HEK293T (cell line): ENCODE results near the gene PSMA7.

Experiments used
- CTCF ChIA-PET: fragments of 350-600 bp; formaldehyde crosslinking; extraction: SDS; loops from one replicate; lab custom pipeline; 2021; ENCODE audit warnings: antibody characterized with exemption, inconsistent platforms; lab: Yijun Ruan, JAX
- POLR2A ChIA-PET: fragments of 350-600 bp; formaldehyde crosslinking; extraction: SDS; loops from one replicate; lab custom pipeline; 2020; ENCODE audit warnings: antibody characterized with exemption, inconsistent platforms; lab: Yijun Ruan, JAX
- DNase-seq: peaks from one replicate; pipeline ENCODE4 v3.0.0; 2012; ENCODE audit warnings: mixed read lengths; ENCODE audit errors: extremely low spot score
- ARNT ChIP-seq: fragments of 450-650 bp; IDR thresholded peaks from 2 replicates; pipeline ENCODE4 v1.6.1; 2017; ENCODE audit warnings: mild to moderate bottlenecking
- BHLHE40 ChIP-seq: fragments of 450-650 bp; IDR thresholded peaks from 2 replicates; pipeline ENCODE4 v1.6.1; 2016; ENCODE audit warnings: mild to moderate bottlenecking, moderate library complexity, borderline replicate concordance
- CTBP1 ChIP-seq: fragments of 450-650 bp; IDR thresholded peaks from 2 replicates; pipeline ENCODE4 v1.6.1; 2016; ENCODE audit warnings: borderline replicate concordance
- ELF4 ChIP-seq: fragments of 450-650 bp; IDR thresholded peaks from 2 replicates; pipeline ENCODE4 v1.6.1; 2017; ENCODE audit warnings: antibody characterized with exemption
- FOXA1 ChIP-seq: fragments of 450-650 bp; IDR thresholded peaks from 2 replicates; pipeline ENCODE4 v1.6.1; 2016; ENCODE audit warnings: mild to moderate bottlenecking
- FOXK2 ChIP-seq: fragments of 450-650 bp; IDR thresholded peaks from 2 replicates; pipeline ENCODE4 v1.6.1; 2016; ENCODE audit warnings: mild to moderate bottlenecking
- FOXM1 ChIP-seq: fragments of 450-650 bp; IDR thresholded peaks from 2 replicates; pipeline ENCODE4 v1.6.1; 2017; ENCODE audit warnings: mild to moderate bottlenecking, borderline replicate concordance
- HDGF ChIP-seq: fragments of 450-650 bp; IDR thresholded peaks from 2 replicates; pipeline ENCODE4 v1.6.1; 2017; ENCODE audit warnings: antibody characterized with exemption, borderline replicate concordance
- L3MBTL2 ChIP-seq: fragments of 450-650 bp; conservative IDR thresholded peaks from 2 replicates; pipeline ENCODE4 v1.6.1; 2016; ENCODE audit warnings: mild to moderate bottlenecking
- LEF1 ChIP-seq: fragments of 450-650 bp; IDR thresholded peaks from 2 replicates; pipeline ENCODE4 v1.6.1; 2017; ENCODE audit warnings: mild to moderate bottlenecking, borderline replicate concordance
- NFRKB ChIP-seq: fragments of 450-650 bp; IDR thresholded peaks from 2 replicates; pipeline ENCODE4 v1.6.1; 2016; ENCODE audit warnings: mild to moderate bottlenecking, moderate library complexity
- PKNOX1 ChIP-seq: fragments of 450-650 bp; IDR thresholded peaks from 2 replicates; pipeline ENCODE4 v1.6.1; 2016
- SP1 ChIP-seq: fragments of 450-650 bp; IDR thresholded peaks from 2 replicates; pipeline ENCODE4 v1.6.1; 2017
- SUZ12 ChIP-seq: fragments of 450-650 bp; IDR thresholded peaks from 2 replicates; pipeline ENCODE4 v1.6.1; 2016; ENCODE audit warnings: mild to moderate bottlenecking
- TARDBP ChIP-seq: fragments of 450-650 bp; IDR thresholded peaks from 2 replicates; pipeline ENCODE4 v1.6.1; 2016
- ZNF384 ChIP-seq: fragments of 450-650 bp; IDR thresholded peaks from 2 replicates; pipeline ENCODE4 v1.6.1; 2016

PSMA7 gene

GRCh38 chr20:62138912-62139311, 4.3 kb downstream of the PSMA7 start:
- CTCF ChIA-PET: interaction anchor here (1.5 kb wide), 1 partner anchor 128 kb away, joined by 5 read pairs; no protein-coding TSS in a partner anchor
- TF ChIP-seq L3MBTL2 (no peak), NFRKB (no peak), SP1 (no peak), FOXA1 (no peak), FOXM1 (no peak)
- POLR2A ChIA-PET: interaction anchor here (1.3 kb wide), 1 partner anchor 17 kb away, joined by 3 read pairs; the partner anchor contains the start of gene LSM14B
- no peak for DNase-seq

GRCh38 chr20:62138204-62138543, 5.0 kb downstream of the PSMA7 start:
- DNase-seq: no peak
- POLR2A ChIA-PET: interaction anchor here (1.0 to 1.9 kb wide), 2 partner anchors 16 to 72 kb away, joined by 3 to 5 read pairs; no protein-coding TSS in a partner anchor
- CTCF ChIA-PET: interaction anchor here (1.5 kb wide), 1 partner anchor 128 kb away, joined by 5 read pairs; no protein-coding TSS in a partner anchor
- TF ChIP-seq LEF1: no peak

GRCh38 chr20:62137478-62138203, 5.6 kb downstream of the PSMA7 start:
- TF ChIP-seq TARDBP (no peak), LEF1 (no peak), FOXK2 (no peak), L3MBTL2 (no peak), FOXM1 (no peak), BHLHE40 (no peak), CTBP1 (no peak), FOXA1 (no peak), ELF4 (no peak), HDGF (no peak)
- no peak for DNase-seq
- ChIA-PET POLR2A (interaction anchor here (1.0 to 2.8 kb wide), 3 partner anchors 11 to 71 kb away, joined by 3 to 9 read pairs (median 5); no protein-coding TSS in a partner anchor), CTCF (interaction anchor here (1.5 kb wide), 1 partner anchor 127 kb away, joined by 5 read pairs; no protein-coding TSS in a partner anchor)

GRCh38 chr20:62137092-62137384, 6.2 kb downstream of the PSMA7 start:
- DNase-seq: no peak
- TF ChIP-seq ZNF384 (no peak), HDGF (no peak), FOXK2 (no peak), ELF4 (no peak), NFRKB (no peak), SUZ12 (no peak), BHLHE40 (no peak), TARDBP (no peak), L3MBTL2 (no peak), CTBP1 (no peak), ARNT (no peak)
- POLR2A ChIA-PET: interaction anchor here (1.9 to 2.8 kb wide), 3 partner anchors 10 to 70 kb away, joined by 5 to 9 read pairs (median 9); no protein-coding TSS in a partner anchor
- CTCF ChIA-PET: no interaction called here

GRCh38 chr20:62136283-62137091, 6.7 kb downstream of the PSMA7 start:
- CTCF ChIA-PET: interaction anchor here (0.6 to 1.7 kb wide), 11 partner anchors 9 to 246 kb away, joined by 3 to 9 read pairs (median 3); no protein-coding TSS in a partner anchor
- TF ChIP-seq ARNT: no peak
- no peak for TF ChIP-seq LEF1
- TF ChIP-seq BHLHE40: no peak
- TF ChIP-seq ELF4: no peak
- TF ChIP-seq SP1: no peak
- TF ChIP-seq FOXM1: no peak
- 0 out of 2 replicates have a peak, but pooled peaks have one; percentile 36 for TF ChIP-seq ZNF384
- TF ChIP-seq TARDBP: no peak
- POLR2A ChIA-PET: interaction anchor here (0.7 to 2.8 kb wide), 6 partner anchors 10 to 70 kb away, joined by 3 to 9 read pairs (median 5); no protein-coding TSS in a partner anchor
- DNase-seq: peak; percentile 58

GRCh38 chr20:62135573-62136266, 7.5 kb downstream of the PSMA7 start:
- TF ChIP-seq FOXK2 (no peak), ARNT (no peak), CTBP1 (no peak), ZNF384 (no peak), FOXM1 (no peak), HDGF (no peak), SUZ12 (no peak), NFRKB (no peak), LEF1 (no peak), SP1 (no peak), L3MBTL2 (no peak), BHLHE40 (no peak), ELF4 (no peak)
- CTCF ChIA-PET: interaction anchor here (0.6 to 1.7 kb wide), 11 partner anchors 10 to 247 kb away, joined by 3 to 9 read pairs (median 3); no protein-coding TSS in a partner anchor
- POLR2A ChIA-PET: interaction anchor here (0.7 to 2.8 kb wide), 5 partner anchors 9 to 69 kb away, joined by 3 to 9 read pairs (median 5); no protein-coding TSS in a partner anchor
- no peak for DNase-seq

- ChIA-PET CTCF (interaction anchor here (0.5 to 1.7 kb wide), 2 partner anchors 34 to 123 kb away, joined by 3 to 9 read pairs; no protein-coding TSS in a partner anchor), POLR2A (interaction anchor here (1.3 to 2.8 kb wide), 3 partner anchors 8 to 13 kb away, joined by 3 to 9 read pairs (median 9); no protein-coding TSS in a partner anchor)
- TF ChIP-seq PKNOX1 (no peak), LEF1 (no peak), FOXM1 (no peak), ZNF384 (no peak), SP1 (no peak), NFRKB (no peak), ELF4 (no peak), CTBP1 (no peak), ARNT (no peak), BHLHE40 (no peak), TARDBP (no peak), FOXK2 (no peak), FOXA1 (no peak), HDGF (no peak), SUZ12 (no peak), L3MBTL2 (no peak)
- DNase-seq: no peak
Measured at GRCh38 chr20:62134735-62135231, 8.4 kb downstream of the PSMA7 start.
